DMS53 treated with DMSO at 0.1 percent for 48 hours (cell line): ENCODE data around the gene HOXD11.

Experiments used
- DNase-seq: peaks from one replicate; lab custom pipeline; 2025; ENCODE audit not compliant: unreplicated experiment; lab: John Stamatoyannopoulos, UW

Gene HOXD11

DNA sequence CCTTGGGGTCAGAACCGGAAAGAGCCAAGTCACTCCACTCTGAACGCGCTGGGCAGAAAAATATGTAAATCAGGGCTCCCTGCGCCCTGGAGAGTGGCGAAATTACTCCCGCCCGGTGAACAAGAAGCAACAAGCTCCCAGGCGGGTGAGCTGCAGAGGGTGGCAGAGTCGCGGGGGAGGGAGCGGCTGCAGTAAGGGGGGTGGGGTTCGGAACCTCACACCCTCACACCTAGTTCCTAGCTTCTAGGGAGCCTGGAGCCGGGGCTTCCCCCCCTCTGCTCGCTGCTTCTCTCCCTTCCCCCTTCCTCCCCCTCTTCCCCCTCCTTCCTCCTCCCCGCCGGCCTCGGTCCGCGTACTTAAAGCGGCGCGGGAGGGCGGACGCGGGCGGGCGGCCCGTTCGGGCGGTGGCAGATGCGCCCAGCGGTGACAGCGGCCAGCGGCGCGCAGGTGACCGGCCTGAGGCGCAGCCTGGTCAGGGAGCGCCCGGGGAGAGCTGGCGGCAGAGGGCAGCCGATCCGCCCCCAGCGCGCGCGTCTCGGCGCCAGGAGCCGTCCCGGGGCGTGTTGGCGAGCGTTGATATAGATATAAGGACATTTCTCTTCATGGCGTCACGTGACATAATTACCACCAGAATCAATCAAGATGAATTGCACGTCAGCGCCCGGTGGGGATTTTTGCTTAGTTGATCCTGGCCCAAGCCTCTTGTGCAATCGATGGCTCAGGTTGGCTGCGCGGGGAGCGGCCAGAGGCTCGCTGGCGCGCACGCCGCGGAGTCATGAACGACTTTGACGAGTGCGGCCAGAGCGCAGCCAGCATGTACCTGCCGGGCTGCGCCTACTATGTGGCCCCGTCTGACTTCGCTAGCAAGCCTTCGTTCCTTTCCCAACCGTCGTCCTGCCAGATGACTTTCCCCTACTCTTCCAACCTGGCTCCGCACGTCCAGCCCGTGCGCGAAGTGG is at the start of gene HOXD11:
HOXD11 (plus strand) TSS at position 700 of the 959 bp plus-strand sequence; CDS start at position 776, 76 bp downstream.
- peak; percentile 65 for DNase-seq

DNA sequence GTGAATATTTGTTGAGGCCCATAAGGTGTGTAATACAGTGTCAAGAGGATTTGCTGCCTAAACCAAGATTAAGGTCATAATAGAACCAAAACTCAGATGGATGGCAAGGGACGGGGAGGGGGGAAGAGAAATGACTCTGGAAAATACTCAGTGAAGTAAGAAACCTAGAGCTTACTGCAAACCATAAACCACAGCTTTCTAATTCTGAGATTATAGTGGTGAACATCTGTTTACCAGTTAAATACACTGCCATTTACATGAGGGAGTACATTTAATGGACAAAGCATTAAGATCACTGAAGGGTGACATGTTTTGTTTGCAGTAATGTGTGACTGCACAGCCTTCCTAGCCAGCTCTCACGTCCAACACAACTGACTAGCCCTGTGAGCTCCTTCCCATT is 43.1 kb upstream of the HOXD11 start:
- peak; percentile 61 for DNase-seq

DNA sequence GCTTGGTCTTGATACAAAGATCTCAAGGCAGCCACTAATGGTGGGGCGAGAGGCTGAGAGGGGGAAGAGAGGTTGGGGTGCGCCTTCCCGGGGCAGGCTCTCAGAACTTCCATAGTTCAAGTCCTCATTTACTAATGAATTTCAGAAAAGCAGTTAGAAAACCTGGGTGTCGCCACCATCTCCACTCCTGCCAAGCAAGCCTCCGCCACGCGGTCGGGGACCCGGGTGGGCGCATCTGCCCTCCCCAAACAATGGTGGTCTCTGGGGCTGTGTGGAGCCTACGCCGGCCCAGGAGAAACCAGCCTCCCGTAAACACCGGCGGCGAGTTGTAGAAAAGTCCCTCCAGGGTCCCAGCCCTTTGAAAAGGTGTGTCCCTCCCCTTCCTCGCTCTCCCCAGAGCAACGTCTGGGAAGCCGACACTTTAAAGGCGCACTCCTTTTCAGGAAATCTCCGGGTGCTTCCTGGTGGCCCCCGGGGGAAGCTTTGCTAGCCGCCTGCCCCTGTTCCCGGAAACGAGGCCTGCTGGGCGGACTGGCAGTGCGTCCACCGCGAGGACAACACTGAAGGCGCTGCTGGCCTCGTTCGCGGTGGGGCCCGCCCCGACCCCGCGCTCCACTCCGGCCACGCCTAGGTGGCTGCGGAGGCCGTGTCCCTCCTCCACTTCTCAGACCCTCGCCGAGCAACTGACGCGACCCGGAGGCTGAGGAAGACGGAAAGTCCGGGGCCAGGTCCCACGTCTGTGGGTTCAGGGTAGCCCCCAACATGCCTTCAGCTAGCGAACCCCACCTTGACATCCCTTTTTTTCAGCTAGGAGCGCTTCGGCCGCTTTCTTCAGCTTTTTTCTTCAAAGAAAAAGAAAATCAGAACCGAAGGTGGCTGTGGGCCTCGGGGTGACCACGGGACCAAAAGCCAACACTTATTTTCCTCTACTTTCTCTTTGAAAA is 40.2 kb upstream of the HOXD11 start:
- DNase-seq: no peak

DNA sequence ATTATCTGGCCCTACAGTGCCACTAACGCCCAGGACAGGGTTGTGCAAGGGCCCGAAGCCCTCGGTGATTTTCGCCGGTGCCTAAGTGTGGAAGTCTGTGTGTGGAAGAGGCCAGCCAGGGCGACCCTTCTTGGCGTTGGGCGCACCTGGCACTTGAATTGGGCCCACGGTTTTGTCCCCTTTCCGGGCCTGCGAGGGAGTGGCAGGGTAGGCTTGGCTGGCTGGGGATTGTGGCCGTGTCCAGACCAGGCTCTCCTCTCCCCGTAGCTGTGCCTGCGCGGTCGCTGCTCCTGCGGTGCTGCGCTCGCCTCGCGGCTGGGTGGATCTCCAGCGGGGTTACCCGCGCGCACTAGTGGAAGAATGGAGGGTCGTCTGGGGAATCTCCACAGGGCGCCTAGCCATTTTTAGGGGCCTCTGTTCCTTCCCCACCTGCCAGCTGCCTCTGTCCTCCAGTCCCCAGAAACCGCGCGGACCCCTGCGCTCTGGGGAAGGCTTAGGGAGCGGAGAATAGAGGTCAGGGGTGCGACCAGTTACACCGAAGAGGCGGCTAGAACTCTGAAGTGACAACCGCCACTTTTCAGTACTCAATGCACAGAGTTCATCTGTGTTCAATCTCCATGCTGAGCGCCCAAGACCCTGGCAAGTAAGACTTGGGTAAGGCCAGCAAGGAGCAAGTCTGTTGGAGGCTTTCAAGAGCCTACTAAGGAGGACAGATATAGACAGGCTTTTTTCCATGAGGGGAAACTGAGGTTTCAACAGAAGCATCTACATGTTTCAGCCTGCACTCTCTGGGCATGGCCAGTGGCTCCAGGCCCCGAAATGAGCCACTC is 39.3 kb upstream of the HOXD11 start:
- no peak for DNase-seq

DNA sequence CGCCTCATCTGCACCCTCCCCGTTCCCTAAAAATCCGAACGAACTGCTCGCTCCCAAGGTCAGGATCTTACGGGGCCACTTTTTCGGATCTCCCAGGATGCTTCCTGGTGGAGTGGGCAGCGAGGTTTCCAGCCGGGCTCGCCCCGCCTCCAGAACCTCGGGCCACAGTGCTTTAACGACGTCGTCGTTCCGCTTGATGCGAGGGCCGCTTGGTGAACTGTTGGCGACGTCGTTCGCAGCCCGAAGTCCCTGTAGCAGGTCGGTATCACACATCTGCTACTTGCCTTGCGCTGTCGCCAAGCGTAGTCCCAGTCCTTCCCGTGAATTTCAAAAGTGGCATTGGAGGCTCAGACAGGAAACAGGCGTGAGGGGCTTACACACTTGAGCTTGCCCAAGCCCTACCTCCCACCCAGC is 38.7 kb upstream of the HOXD11 start:
- no peak for DNase-seq

DNA sequence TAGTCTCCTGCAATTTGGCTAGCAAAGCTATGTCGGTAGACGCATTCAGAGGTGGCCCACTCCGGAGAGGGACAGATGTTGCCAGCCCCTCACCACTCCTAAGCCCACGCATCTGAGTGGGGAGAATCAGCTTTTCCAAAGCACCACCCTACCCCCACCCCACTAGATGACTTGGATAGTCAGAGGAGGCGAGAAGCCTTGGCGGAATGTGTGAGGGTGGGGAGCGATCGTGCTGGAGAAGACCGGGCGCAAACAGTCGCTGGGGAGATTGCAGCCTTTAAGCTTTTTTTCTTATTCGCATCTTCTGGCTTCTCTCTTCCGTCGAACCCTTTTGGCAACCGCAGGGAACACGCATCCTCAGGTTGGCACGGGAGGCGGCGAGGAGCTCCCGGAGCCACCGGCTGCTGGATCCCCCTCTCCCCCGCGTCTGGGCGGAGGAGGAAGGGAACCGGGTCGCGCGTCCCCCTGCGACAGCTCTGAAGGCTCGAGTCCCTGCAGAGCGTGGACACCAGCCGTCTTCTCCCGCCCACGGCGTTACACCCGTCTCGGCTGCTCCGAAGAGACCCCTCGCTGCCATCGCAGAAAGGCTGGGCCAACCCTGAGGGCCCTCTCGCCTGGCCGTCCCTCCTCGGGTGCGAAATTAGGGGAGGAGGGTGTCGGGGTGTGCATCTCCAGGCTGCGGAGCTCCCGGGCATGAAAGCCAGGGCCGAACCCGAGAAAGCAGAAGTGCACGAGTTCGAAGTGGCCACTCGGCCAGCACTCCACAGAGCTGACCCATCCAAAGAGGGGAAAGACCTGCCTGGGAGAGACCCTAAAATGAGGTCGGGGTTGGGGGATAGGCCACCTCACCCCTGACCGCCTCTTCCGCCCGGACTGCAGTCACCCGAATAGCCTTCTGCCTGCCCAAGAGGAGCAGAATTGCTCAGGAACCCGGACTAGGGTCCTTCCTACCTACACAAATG is 35.5 kb upstream of the HOXD11 start:
- no peak for DNase-seq

DNA sequence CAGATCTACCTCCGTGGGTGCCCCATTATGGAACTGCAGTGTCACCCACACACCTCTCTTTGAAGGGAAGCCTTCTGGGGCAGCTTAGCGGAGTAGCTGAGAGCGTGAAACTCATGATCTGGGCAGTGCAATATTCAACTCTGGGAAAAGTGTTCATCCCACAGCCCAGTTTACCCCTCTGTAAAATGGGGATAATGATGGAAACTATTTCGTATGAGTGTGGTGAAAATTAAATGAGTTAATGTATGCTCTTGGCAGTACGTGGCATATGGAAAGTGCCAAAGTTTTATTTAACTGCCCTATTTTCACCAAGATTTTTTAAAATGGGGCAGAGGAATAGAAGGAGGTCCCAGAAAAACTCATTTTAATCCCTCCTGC is 34.8 kb upstream of the HOXD11 start:
- no peak for DNase-seq

DNA sequence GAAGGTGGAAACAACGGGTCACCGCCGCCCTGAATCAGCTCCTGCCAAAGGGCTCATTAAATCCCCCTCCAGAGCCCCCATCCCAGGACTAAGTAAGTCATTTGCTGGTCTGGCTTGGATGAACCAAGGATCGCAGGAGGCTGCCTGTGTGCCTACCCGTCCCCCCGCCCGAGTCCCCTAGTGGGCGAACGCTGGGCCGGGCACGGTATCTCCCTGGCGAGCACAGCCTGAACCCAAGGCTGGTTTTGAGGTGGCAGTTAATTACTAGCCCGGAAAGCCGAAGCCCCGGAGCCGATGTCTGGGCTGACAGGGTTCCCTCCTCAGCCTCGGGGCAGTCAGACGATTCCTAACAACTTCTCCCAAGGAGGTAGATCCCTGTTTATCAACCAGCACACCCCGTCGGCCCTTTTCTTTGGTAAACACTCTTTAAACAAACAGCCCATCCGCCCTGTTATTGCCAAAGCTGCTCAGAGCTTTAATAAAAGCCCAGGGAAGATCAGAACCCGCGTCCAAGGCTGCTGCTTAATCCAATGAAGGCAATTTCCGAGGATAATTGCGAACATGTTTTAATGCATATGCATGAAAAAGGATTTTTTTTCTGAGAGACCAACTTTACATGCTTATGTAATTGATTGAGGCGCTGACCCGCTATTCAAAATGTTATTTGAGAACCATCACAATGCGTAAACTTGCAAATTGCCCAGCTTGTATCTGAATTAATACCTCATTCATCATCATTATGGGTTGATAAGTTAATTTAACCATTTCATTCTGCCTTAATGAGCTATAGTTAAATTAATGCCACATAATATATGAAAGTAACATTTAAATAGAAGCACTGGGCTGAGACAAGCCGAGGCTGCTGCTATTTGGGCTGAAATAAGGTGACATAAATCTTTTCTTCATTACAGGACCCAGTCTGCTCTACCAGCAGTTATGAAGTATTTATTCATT is 33.9 kb upstream of the HOXD11 start:
- no peak for DNase-seq

DNA sequence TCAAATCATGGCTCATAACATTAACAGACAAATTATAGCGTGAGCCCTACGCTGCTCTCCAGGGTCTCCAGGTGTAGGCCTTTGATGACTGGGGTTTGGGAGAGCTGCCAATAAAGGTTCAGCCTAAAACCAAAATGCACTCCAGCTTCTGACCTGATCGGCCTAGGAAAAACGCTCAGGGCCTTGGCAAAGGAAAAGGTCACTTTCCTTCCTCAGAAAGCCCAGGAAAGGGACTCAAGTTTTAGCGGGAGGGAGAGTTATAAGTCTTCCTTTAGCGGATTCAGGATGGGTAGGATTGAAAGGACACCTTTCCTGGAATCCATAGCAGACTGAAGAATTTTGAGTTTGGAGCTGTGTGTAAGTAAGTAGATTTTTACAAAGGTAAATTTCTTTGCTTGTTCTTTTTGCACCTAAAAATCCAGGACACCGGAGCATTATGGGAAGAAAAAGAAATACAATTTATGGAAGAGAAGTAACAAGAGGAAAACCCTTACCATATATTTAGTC is 32.1 kb upstream of the HOXD11 start:
- DNase-seq: no peak

DNA sequence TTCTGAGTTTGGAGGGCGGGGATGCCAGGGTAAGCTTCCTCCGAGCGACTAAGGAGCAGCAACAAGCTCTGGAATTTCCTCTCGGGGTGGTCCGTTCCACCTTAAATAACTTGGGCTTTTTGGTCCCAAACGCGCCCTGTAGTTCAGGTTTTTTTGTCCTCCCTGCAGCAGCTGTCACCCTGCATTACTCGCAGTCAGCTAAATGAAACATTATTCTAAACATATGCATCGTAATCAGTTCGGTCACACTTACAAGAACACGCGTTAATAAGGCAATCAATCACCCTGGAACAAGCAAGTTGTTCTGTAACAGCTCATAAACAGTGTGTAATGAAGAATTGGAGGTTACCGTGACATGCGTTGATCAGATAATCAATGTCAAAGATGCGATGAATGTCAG is 31.6 kb upstream of the HOXD11 start:
- DNase-seq: no peak

DNA sequence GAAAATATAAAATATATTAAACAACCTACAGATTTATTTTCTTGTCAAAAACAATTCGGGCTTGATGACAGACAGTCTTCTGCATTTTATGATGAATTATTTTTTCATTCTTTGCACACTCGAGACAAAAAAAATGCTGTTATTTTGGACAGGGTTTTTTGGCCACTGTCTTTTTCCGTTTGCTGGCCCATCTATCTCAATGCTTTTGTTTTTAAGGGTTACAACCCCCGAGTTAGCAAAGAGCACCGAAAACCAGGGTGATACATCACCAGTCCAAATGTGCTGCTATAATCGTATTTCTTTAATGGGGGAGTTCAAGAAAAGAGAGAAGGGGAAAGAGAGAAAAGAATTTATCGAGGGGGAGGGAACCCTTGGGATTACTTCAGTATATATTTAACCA is 31.0 kb upstream of the HOXD11 start:
- DNase-seq: no peak

DNA sequence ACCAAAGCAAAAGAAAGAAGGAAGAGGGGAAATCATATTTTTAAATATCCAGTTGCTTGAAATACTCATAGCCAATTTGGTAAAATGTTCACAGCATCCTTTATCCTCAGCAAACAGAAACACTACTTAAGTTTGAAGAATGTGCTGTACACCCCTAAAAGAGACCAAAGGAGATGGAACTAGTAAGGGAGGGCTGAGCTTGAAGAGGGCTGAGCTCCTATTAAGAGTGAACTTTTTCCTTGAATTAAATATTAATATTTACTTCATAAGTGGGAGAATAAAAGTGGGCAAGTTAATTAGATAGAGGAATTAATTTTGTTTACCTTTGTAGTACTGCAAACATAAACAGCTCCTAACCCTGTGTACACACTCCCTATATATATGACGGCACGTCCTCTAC is 30.3 kb upstream of the HOXD11 start:
- no peak for DNase-seq

DNA sequence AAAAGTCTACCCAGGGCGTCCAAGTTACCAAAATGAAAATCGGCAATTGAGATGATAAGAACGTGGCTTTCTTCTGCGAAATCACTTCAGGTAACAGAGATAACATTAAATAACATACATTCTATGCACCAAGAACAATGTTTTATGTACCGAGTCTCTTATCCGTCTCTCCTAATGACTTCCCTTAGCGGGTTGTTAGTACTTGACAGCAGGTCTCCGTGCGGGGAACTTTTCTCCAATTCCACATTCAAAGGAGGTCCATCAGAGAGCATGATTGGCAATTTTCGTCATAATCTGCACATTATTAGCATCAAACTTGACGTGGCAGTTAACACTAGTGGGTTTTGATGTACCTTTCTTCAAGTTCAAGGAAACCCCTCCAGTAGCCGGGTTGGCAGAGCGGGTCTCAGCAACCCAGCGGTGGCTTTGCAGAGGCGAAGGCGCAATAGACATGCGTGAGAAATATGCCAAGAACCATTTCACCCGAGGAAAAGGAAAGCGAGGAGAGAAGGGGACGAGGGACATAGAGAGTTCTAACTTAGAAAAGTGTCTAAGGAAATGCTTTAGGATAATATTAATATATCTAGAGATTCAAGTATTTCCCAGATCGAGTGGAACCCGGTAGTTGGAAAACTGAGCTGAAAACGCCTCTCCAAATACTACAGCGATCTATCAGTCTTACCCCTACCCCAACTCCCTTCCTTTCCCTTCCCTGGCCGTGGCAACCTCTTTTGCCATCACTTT is 28.4 kb upstream of the HOXD11 start:
- peak; percentile 44 for DNase-seq

DNA sequence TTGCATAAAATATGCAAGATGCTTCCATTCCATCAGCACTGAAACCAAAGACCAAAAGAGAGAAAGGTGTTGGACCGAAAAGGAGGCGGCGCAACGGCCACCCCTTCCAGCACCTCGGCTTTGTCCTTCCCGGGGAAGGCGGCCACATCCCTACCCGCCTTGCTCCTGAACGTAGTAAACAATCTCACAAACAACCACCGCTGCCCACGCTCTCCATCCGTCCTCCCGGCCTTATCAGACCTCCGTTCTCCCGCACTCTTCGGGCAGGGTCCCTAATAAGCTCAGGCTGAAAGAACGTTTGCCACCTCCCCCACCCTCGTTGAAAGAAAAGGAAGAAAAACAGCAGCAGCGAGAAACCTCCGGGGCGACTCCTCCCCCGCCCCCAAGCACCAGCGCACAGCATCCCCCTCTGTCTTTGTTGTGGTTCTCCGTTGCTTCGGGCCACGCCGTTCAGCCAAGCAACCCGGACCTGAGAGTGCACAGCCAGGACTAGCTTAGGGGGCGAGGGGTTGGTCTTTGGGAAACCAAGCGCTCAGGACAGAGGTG is 27.7 kb upstream of the HOXD11 start:
- DNase-seq: no peak

DNA sequence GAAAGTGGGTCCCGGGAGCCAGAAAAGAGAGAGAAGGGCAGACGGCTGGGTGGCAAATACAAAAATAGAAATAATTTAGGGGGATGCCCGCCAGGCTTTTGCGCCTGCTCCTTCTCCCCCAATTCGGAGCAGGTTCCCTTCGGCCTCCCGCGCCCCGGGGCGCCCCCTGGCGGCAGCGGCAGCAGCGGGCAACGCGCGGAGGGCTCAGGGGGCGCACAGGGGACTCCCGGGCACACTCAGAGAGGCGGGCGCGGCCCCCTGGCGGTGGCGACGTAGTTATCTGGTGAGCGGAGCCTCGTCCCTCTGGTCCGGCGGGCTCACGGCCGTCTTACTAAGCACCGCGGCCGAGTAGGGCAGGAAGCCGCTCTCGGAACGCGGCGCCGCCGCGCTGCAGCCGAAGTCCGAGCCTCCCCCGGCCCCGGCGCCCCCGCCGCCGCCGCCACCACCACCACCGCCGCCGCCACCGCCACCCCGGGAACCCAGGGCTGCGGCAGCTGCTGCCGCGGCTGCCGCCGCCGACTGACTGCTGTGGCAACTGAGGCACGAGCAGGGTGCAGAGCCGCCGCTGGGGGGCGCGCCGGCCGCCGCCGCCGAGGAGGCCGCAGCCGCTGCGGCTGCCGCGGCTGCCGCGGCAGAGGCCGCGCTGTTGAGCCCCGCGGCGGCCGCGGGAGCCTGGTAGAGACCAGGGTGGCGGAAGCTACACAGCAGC is 27.1 kb upstream of the HOXD11 start:
- DNase-seq: peak; percentile 60

DNA sequence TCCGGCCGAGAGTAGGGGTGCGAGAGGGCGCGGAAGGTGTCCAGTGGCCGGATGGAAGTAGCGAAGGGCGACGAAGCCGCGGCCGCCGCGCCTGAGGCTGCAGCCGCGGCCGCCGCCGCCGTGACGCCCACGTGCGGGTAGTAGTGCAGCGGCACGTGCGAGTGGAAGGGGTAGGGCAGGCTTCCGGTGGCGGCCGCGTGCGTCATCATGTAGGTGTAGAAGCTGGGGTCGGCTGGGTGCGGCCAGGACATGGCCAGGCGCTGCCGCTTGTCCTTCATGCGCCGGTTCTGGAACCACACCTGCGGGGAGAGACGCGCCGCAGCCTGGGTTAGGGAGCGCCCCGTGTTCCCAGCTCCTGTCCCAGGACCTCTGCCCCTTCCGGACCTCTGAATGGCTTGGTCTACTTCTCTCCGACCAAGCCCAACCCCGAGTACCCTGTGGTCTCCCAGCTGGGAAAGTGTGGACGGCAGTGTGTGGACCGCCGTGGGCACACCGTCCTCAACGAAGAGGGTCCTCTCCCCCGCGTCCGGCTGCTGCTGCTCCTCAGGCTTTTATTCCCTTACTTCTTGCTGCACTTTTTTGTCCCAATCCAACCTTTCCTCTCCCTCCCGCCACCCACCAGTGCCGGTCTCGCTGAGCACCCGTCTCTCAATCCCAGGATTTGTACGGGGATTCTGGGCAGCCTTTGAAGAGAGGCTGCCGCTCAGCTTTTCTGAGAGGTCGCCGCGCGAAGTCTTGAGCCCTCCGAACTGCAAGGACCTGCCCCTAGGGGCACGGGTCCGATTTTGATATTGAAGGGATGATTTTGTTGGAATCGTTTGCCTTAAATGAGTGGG is 26.3 kb upstream of the HOXD11 start:
- DNase-seq: peak; percentile 42
